K562 (cell line): Measurements from ENCODE around the gene CTDSP2. TPM values are rescaled to one million over a fixed set of nuclear protein-coding genes. Genes with fewer than 3 reads are reported as not detected.
A peak's percentile ranks its signal among the peaks of the same experiment; 100 is the strongest.

Source experiments
- ATAC-seq: fragments of 200-7000 bp; cut with Tn5 transposase; 3 replicates; pipeline ENCODE4 v1.9.1; 2020; ENCODE audit warnings: moderate library complexity
- BruUV-seq: library from RNA; stranded (reverse); fragments of 400-500 nt; replicated peaks from 2 replicates; lab custom pipeline; 2021; lab: Mats Ljungman, UMichigan
- CTCF ChIA-PET: fragments of 300-600 bp; formaldehyde crosslinking; extraction: SDS; loops from one replicate; lab custom pipeline; 2021; ENCODE audit warnings: low intra/inter-chr PET ratio; lab: Yijun Ruan, JAX
- POLR2A ChIA-PET: fragments of 300-600, 350-650 bp; sonication (Branson Sonifier 250); formaldehyde crosslinking; extraction: SDS; loops from one replicate; lab custom pipeline; 2021; ENCODE audit warnings: antibody characterized with exemption, inconsistent platforms; lab: Yijun Ruan, JAX
- DNase-seq, 4 experiments: peaks; one replicate each; pipeline versions ENCODE4 v3.0.0 to v3.0.0-alpha.2; 2011 to 2018; ENCODE audit warnings: low spot score in 3 of 4, mixed read lengths in 3 of 4; ENCODE audit errors: extremely low read depth in 1 of 4
- FAIRE-seq: peaks from 2 replicates; lab custom pipeline; 2011; peaks lifted over from hg19 to GRCh38; lab: Jason Lieb, UNC
- H2AFZ ChIP-seq: 2 replicates; pipeline ENCODE4 v1.6.0; 2011; ENCODE audit warnings: low read depth, low read length, control low read depth, inconsistent platforms
- H3K27ac ChIP-seq: fragments of 200-600 bp; 3 replicates; pipeline ENCODE4 v1.8.0; 2011; ENCODE audit warnings: low read depth, mild to moderate bottlenecking, control low read depth, inconsistent platforms, low read length, moderate library complexity, mixed read lengths; ENCODE audit errors: extremely low read depth
- H3K27me3 ChIP-seq, 2 experiments: fragments of 300-600 bp in 1 of 2; 2 replicates in 1 of 2; 3 replicates in 1 of 2; pipeline versions ENCODE4 v1.6.0 to v1.8.0; 2011; ENCODE audit warnings: inconsistent platforms in 2 of 2, low read length in 2 of 2, mild to moderate bottlenecking in 1 of 2, mixed read lengths in 1 of 2, moderate library complexity in 1 of 2; ENCODE audit not compliant: control insufficient read depth in 2 of 2, insufficient read depth in 2 of 2
- H3K36me3 ChIP-seq: fragments of 300-600 bp; 3 replicates; pipeline ENCODE4 v1.8.0; 2011; ENCODE audit warnings: mild to moderate bottlenecking, low read length, inconsistent platforms; ENCODE audit not compliant: control insufficient read depth, insufficient read depth
- H3K4me1 ChIP-seq, 2 experiments: fragments of 200-600 bp in 1 of 2; replicated peaks in 1 of 2; 2 replicates in 1 of 2; 3 replicates in 1 of 2; pipeline versions ENCODE4 v1.5.1 to v1.8.0; 2011; ENCODE audit warnings: inconsistent platforms in 2 of 2, low read length in 2 of 2, mild to moderate bottlenecking in 1 of 2, mixed read lengths in 1 of 2, moderate library complexity in 1 of 2; ENCODE audit not compliant: control insufficient read depth in 2 of 2, insufficient read depth in 2 of 2
- H3K4me2 ChIP-seq: 2 replicates; pipeline ENCODE4 v1.6.1; 2011; ENCODE audit warnings: low read length, control low read depth, inconsistent platforms, mixed read lengths; ENCODE audit not compliant: insufficient read depth
- H3K4me3 ChIP-seq: fragments of 200-600 bp; sonication (generic), shearing (Covaris generic); 2 replicates; pipeline ENCODE4 v1.5.1; 2016; ENCODE audit warnings: control low read depth, inconsistent platforms
- H3K79me2 ChIP-seq: fragments of 200-600 bp; 3 replicates; pipeline ENCODE4 v1.8.0; 2011; ENCODE audit warnings: low read length, inconsistent platforms; ENCODE audit not compliant: control insufficient read depth, insufficient read depth
- H3K9ac ChIP-seq, 2 experiments: 2 replicates each; pipeline versions ENCODE4 v1.6.0 to v1.6.1; 2011; ENCODE audit warnings: low read depth in 2 of 2, low read length in 2 of 2, control low read depth in 1 of 2, inconsistent platforms in 1 of 2, mild to moderate bottlenecking in 1 of 2, mixed read lengths in 1 of 2; ENCODE audit not compliant: insufficient read depth in 1 of 2
- H3K9me1 ChIP-seq: one replicate; pipeline ENCODE4 v1.6.0; 2011; ENCODE audit warnings: inconsistent platforms, mild to moderate bottlenecking, low read length, moderate library complexity; ENCODE audit not compliant: control insufficient read depth, insufficient read depth
- H3K9me3 ChIP-seq: replicated peaks from 2 replicates; pipeline ENCODE4 v1.5.1; 2011; ENCODE audit warnings: low read depth, low read length, inconsistent platforms; ENCODE audit not compliant: control insufficient read depth, insufficient read depth
- H4K20me1 ChIP-seq: replicated peaks from 2 replicates; pipeline ENCODE4 v1.6.1; 2011; ENCODE audit warnings: low read length, inconsistent platforms, mixed read lengths; ENCODE audit not compliant: control insufficient read depth, insufficient read depth
- AFF4 ChIP-seq: sonication (generic); formaldehyde crosslinking; IDR thresholded peaks from 2 replicates; pipeline ENCODE4 v1.8.0; 2023; ENCODE audit warnings: mild to moderate bottlenecking, missing genetic modification reagents
- ARID3B ChIP-seq: fragments of 250-450 bp; sonication (Bioruptor Pico); IDR thresholded peaks from 2 replicates; pipeline ENCODE4 v1.4.0; 2020; ENCODE audit warnings: borderline replicate concordance
- BCOR ChIP-seq: fragments of 450-650 bp; IDR thresholded peaks from 2 replicates; pipeline ENCODE4 v1.6.1; 2016
- BRD9 ChIP-seq: fragments of 450-650 bp; IDR thresholded peaks from 2 replicates; pipeline ENCODE4 v1.6.1; 2018; ENCODE audit warnings: low read depth; ENCODE audit not compliant: partially characterized antibody
- CBX1 ChIP-seq: sonication (generic); IDR thresholded peaks from 2 replicates; pipeline ENCODE4 v1.6.1; 2016; ENCODE audit warnings: antibody characterized with exemption, low read depth, mild to moderate bottlenecking
- CBX3 ChIP-seq, 2 experiments: IDR thresholded peaks; 1 replicate in 1 of 2; 2 replicates in 1 of 2; pipeline ENCODE4 v1.6.1; 2012; ENCODE audit warnings: inconsistent platforms in 2 of 2, low read length in 2 of 2, borderline replicate concordance in 1 of 2, control low read depth in 1 of 2
- GTF2E2 ChIP-seq: fragments of 200-800 bp; sonication (Bioruptor generic); IDR thresholded peaks from 2 replicates; pipeline ENCODE4 v1.6.1; 2016; ENCODE audit warnings: missing genetic modification characterization, missing compliant biosample characterization
- HDAC2 ChIP-seq: fragments of 450-650 bp; IDR thresholded peaks from 2 replicates; pipeline ENCODE4 v1.6.1; 2016; ENCODE audit warnings: mild to moderate bottlenecking
- KDM1A ChIP-seq, 2 experiments: fragments of 450-650 bp; IDR thresholded peaks; 2 replicates each; pipeline ENCODE4 v1.6.1; 2016; ENCODE audit warnings: mild to moderate bottlenecking in 2 of 2
- TFE3 ChIP-seq: fragments of 450-650 bp; formaldehyde crosslinking; IDR thresholded peaks from 2 replicates; pipeline ENCODE4 v1.4.0; 2020; ENCODE audit warnings: mild to moderate bottlenecking, mixed read lengths
- ZFP36 ChIP-seq: fragments of 150-350 bp; IDR thresholded peaks from 2 replicates; pipeline ENCODE4 v1.6.1; 2018; ENCODE audit warnings: low read length, low read depth; ENCODE audit not compliant: partially characterized antibody
- ZNF740 ChIP-seq, 3 experiments: fragments of 200-800 bp in 1 of 3; sonication (Bioruptor generic) in 1 of 3; sonication (generic) in 1 of 3; formaldehyde crosslinking in 1 of 3; IDR thresholded peaks; 2 replicates each; pipeline versions ENCODE4 v1.6.1 to v1.8.0; 2016 to 2022; ENCODE audit warnings: mild to moderate bottlenecking in 2 of 3, missing compliant biosample characterization in 2 of 3, missing genetic modification characterization in 2 of 3, missing genetic modification reagents in 1 of 3
- WGBS: fragments of 100-300 bp; shearing (Covaris generic); methylation state at CpG from one replicate; pipeline ENCODE4 v1.1.6; 2016; ENCODE audit warnings: low coverage, mixed read lengths; ENCODE audit not compliant: insufficient coverage; ENCODE audit errors: missing lambda C conversion rate; 5-methylcytosine and 5-hydroxymethylcytosine counted together
- in situ Hi-C: fragments of 300-500 bp; cut with MboI; formaldehyde crosslinking; loops from 4 replicates; pipeline ENCODE4 v1.15.0; 2018; ENCODE audit warnings: inconsistent platforms, mixed read lengths
- intact Hi-C: fragments of 100-400 bp; cut with micrococcal nuclease; formaldehyde crosslinking; loops from 2 replicates; pipeline ENCODE4 v1.14.2; 2022
- polyA plus RNA-seq, 8 experiments: library from polyadenylated mRNA; depleted of rRNA in 4 of 8; stranded (reverse) in 5 of 8; unstranded in 3 of 8; fragments of >200 nt; fragmentation: Nextera tagmentation in 2 of 8; fragmentation: Illumina TruSeq in 1 of 8; extraction: Ambion mirVana in 2 of 8; extraction: Trizol in 1 of 8; gene quantifications; 2 replicates each; pipeline versions ENCODE4 v1.2.1 to v1.2.3, GENCODE V29; 2011 to 2014; ENCODE audit warnings: inconsistent platforms in 1 of 8, missing spikeins in 1 of 8
- total RNA-seq, 7 experiments: library from RNA; depleted of rRNA in 6 of 7; stranded (reverse); fragments of >200 nt in 6 of 7; fragmentation: Illumina TruSeq in 2 of 7; extraction: Trizol in 2 of 7; gene quantifications; 2 replicates each; pipeline versions ENCODE4 v1.2.1 to v1.2.3, GENCODE V29; 2011 to 2021; ENCODE audit warnings: low replicate concordance in 1 of 7

CTDSP2 gene
- total and polyA plus RNA-seq, 9 of the 15 experiments (the other 6 are each of a cell fraction or from before 2014, with no cell fraction given): 20.4 to 108 (median 47.7) TPM

- DNase-seq (peak in 2 of 4 experiments; percentile 37 to 39), ATAC-seq (peak; percentile 35), FAIRE-seq (no peak)
- Histone ChIP-seq H3K4me2 (peak overlapping the region; percentile 30; the same call in 1 of the 2 replicates), H3K4me3 (no peak overlapping the region), H3K9me3 (no peaks in the 10 kb centered on the region), H2AFZ (peak overlapping the region; percentile 77), H3K9me1 (no peaks in the 10 kb centered on the region), H3K27ac (no peak overlapping the region), H3K36me3 (no peaks in the 10 kb centered on the region), H3K4me1 (peaks cover 20 to 22% of the 10 kb centered on the region in 2 experiments), H3K27me3 (no peaks in the 10 kb centered on the region), H3K9ac (peak overlapping the region in 1 of 2 experiments; percentile 53; a peak in 1 of 4 replicates), H4K20me1 (no peaks in the 10 kb centered on the region), H3K79me2 (no peaks in the 10 kb centered on the region)
- CTCF ChIA-PET: no interaction called here
- BruUV-seq: no TSS peak
- WGBS: 36% methylated on average over 10 of the region's 10 CpGs
- POLR2A ChIA-PET: interaction anchor here (0.5 to 2.5 kb wide), 5 partner anchors 23 to 116 kb away, joined by 3 to 14 read pairs (median 4); partner anchors contain the start of genes EEF1AKMT3 and METTL1
- intact Hi-C loops (no loop called here), in situ Hi-C loops (no loop called here)
- TF ChIP-seq HDAC2 (peak; percentile 73; the same call in 1 of the 2 replicates), ZFP36 (peak; percentile 71), ZNF740 (CRISPR knock-in tag; IDR thresholded peaks at IDR 0.05) (peak; percentile 11; the same call in 1 of the 2 replicates), ZNF740 (tag; IDR thresholded peaks at IDR 0.05) (no peak), BCOR (peak; percentile 97), CBX3 (IDR thresholded peaks at IDR 0.05; ENCODE audit: borderline replicate concordance in 1 of 2, low read length in 2 of 2) (0 out of 3 replicates have a peak, but pooled peaks of 1 of the 2 experiments have one; percentile 21), GTF2E2 (tag) (0 out of 2 replicates have a peak, but pooled peaks have one; percentile 23), ARID3B (CRISPR knock-in tag) (no peak), BRD9 (peak; percentile 85), TFE3 (CRISPR knock-in tag) (no peak), CBX1 (0 out of 2 replicates have a peak, but pooled peaks have one; percentile 36), KDM1A (IDR thresholded peaks at IDR 0.05) (peak; percentile 77 to 79; a peak in 3 of 4 replicates), AFF4 (CRISPR knock-in tag) (no peak)
Measured at GRCh38 chr12:57887631-57888408, 41.3 kb upstream of the CTDSP2 start.
